Stimulated activated naive CD8-positive, alpha-beta T cell treated with anti-CD3 and anti-CD28 coated beads, Interleukin-15, Interleukin-2, amounts not matched to agents 100 U/mL and 50 U/mL, for 24 hours (primary cell): ENCODE measurements around the gene CCND1.
"Not testable (repeated sequence)": the region's sequence is repeated elsewhere in the genome, so short reads cannot be mapped to it uniquely, and the experiment has no call there.

Source experiments
- ATAC-seq: fragments of 150-1000 bp; cut with Tn5 transposase; one replicate; pipeline ENCODE4 v1.10.0; 2021
- DNase-seq: peaks from one replicate; pipeline ENCODE4 v3.0.0; 2021

Gene CCND1

DNA sequence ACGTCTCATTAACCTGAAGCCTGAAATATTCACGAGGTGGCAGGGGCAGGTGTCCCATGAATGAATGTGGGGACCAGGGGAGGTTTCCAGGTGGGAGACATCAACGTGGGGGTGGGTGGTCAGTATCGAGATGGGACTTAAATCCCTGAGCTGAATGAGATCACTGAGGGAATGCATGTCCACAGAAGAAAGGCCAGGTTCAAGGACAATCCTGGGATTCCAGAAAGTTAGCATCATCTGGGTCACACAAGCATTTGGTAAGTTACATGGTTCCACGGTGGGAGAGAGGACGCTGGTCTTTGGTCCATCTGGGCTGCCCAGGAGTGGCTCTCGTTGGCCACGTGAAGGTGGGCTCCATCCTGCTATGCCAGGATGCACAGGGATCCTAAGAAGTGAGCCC lies 22.7 kb upstream of the CCND1 start:
- DNase-seq (no peak), ATAC-seq (no peak)

DNA sequence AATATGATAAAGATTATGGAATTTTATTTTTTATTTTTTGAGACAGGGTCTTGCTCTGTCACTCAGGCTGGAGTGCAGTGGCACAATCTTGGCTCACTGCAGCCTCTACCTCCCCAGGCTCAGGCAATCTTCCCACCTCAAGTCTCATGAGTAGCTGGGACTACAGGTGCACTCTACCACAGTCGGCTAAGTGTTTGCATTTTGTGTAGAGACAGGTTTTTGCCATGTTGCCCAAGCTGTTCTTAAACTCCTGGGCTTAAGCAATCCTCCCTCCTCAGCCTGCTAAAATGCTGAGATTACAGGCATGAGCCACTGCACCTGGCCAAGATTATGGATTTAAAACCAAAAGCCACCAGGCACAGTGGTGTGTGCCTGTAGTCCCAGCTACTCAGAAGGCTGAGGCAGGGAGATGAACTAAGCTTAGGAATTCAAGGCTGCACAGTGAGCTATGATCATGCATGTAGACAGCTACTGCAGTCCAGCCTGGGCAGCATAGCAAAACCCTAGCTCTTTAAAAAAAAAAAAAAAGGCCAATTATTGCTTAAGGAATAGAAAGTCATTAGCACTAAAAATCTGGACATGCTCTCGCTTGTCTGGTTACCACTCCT lies 20.2 kb upstream of the CCND1 start:
- DNase-seq (no peak), ATAC-seq (no peak)

DNA sequence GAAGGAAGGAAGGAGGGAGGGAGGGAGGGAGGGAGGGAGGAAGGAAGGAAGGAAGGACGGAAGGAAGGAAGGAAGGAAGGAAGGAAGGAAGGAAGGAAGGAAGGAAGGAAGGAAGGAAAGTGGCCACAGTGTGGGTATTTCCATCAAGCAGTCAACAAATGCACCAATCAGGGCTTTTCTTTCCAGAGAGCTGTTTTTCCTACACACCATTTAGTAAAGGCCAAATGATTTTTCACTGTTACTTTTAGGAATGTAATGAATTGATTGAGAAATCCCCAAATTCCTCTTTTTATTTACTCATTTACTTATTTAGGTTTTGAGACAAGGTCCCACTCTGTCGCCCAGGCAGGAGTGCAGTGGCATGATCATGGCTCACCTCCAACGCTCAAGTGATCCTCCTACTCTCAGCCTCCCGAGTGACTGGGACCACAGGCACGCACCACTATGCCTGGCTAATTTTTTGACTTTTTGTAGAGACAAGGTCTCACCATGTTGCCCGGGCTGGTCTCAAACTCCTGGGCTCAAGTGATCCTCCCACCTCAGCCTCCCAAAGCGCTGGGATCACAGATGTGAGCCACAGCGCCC lies 18.8 kb upstream of the CCND1 start:
- ATAC-seq, DNase-seq: not testable (repeated sequence)

DNA sequence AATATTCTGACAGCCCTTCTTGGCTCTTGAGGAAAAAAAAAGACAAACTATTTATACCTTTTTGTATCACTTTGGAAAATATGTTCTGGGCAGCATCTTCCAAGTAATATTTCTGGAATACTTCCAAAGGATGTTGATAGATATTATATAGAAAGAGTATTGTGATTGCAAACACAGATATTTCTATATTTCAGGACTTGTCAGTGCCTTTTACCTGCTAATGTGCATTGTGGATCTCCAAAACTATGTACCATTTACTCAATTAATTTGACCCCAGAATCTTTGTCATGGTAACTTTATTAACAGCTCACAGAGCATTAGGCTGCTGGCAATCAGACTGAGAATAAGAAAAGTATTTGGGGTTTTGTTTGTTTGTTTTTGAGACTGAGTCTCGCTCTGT lies 16.7 kb upstream of the CCND1 start:
- no peak for DNase-seq
- ATAC-seq, result no peak

DNA sequence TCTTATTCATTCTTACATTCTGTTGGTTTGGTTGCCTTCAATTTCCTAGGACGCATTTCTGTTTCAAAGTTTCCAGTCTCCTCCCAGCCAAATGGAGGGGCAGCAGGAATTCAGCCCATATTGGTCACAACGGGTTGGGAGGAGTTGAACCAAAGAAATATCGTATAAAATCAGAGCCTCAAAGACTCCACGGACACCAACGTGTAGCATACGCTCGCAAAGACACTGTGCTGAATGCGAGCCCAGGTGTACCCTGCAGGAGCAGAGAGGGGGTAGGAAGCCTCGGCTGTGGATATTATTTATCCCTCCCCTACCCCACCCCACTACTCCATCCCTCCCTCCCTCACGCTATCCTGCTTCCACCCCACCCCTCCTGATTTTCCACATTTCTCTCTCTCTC lies 15.5 kb upstream of the CCND1 start:
- DNase-seq, result no peak

DNA sequence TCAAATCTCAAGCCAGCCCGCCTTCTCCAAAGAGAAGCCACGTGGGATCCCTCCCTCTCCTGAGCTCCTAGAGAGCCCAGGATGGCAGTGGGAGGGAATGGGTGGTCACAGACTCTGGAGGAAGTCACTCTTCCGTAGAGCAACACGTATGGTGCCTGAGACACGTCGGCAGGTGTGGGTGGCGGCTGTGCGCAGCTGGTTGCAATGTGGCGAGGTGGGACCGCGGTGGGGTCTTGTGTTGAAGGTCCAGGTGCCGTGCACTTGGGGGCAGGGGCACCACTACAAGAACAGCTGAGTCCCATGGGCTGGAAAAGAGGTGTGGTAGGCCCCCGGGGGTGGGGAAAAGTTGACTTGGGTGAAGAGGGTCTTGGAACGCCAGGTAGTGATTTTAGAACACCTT lies 13.4 kb upstream of the CCND1 start:
- DNase-seq (no peak), ATAC-seq (no peak)

More for the DNA sequence above, 15.5 kb upstream of the CCND1 start:
- no peak for ATAC-seq

DNA sequence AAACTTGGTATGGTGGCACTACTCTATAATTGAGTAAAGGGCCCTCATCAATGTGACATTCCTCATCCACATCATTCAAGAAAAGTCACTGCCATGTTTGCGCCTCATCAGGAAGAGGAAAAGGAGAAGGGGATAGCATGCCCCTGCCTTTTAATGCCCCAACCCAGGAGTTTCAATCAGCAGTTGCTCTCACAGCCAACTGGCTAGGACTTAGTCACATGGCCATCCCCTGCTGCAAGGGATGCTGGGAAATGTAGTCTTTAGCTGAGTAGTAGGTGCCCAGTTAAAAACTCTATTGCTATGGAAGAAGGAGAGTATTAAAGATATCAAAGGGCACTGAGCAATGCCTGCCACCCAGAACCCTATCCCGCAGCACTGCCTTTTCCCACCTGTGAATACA lies 10.9 kb upstream of the CCND1 start:
- ATAC-seq (no peak), DNase-seq (no peak)

DNA sequence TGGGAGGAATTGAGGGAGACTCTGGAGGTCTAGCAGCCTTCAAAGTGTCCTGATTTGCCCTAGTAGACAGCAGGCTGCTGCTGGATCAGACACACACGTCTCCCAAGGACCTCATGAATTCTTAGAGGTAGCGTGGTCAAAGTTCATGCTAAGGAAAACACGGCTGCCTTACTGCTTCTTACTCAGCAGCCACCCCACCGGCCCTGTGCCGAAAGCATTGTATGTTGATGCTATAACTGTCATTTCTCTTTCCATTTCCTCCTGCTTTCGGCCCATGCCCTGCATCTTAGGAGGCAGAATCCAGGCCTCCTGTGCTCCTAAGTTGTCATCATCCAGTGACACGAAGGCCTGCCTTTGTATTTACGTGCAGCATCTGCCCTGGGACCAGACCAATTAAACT lies 10.5 kb upstream of the CCND1 start:
- DNase-seq (no peak), ATAC-seq (no peak)

DNA sequence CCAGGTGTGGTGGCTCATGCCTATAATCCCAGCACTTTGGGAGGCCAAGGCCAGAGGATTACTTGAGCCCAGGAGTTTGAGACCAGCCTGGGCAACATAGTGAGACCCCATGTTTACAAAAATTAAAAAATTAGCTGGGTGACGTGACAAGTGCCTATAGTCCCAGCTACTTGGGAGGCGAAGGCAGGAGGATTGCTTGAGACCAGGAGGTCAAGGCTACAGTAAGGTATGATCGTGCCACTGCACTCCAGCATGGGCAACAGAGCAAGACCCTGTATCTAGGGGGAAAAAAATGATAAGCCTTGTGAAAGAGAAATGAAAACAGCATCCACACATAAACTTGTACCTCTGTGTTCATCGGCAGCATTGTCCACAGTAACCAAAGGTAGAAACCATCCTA lies 8.1 kb upstream of the CCND1 start:
- ATAC-seq (no peak), DNase-seq (no peak)

DNA sequence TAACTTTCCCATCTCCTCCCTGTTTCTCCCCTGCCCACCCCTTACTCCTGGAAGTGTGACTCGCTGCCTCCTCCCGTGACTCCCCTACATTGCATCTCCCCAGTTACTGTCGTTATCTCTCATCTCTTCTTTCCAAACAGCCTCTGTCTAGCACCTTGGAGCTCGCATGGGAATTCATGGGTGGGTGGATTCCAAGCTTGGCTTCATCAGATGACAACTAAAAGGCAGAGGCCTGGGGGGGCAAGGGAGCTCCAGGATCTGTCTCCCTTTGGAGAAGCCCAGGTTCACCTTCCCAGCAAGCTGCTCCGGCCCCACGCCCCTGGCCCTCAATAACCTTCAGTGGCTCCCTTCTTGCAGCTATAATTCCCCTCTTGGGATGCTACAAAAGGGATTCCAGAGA lies 6.9 kb upstream of the CCND1 start:
- DNase-seq (no peak), ATAC-seq (no peak)

DNA sequence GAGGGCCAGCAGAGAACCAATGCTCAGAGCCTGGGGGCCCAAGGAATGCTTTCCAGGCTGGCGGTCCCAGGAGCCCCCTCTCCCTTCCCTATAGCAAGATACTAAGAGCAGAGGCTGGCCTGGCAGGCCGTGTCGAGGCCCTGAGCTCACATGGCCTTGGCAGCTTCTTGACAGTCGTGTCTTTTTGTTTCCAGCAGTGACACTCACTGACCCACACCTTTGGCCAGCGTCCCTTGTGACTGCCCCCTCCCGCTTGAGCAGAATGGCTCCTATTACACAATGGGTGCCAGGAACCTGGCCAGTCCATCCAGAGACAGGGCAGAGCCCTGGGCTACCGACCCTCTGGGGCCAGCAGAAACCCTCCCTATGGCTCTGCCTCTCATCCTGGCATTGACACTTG lies 6.4 kb upstream of the CCND1 start:
- DNase-seq (no peak), ATAC-seq (no peak)

DNA sequence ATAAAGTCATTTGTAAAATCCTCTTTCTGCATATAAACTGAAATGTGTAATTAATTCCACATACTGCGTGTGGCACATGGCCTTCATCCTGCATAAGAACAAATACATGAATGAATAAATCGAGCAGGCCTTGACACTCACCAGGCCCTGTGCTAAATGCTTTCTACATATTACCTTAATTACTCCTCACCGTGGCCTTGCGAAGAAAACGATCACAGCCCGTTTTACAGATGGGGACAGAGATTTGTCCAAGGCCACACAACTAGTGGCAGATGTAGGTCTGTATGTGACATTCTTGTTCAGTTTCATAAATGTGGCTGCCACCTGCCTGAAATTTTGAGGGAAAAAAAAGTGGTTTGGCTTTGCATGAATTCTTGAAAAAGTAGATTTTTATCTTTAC lies 5.8 kb upstream of the CCND1 start:
- DNase-seq, result no peak
- no peak for ATAC-seq

DNA sequence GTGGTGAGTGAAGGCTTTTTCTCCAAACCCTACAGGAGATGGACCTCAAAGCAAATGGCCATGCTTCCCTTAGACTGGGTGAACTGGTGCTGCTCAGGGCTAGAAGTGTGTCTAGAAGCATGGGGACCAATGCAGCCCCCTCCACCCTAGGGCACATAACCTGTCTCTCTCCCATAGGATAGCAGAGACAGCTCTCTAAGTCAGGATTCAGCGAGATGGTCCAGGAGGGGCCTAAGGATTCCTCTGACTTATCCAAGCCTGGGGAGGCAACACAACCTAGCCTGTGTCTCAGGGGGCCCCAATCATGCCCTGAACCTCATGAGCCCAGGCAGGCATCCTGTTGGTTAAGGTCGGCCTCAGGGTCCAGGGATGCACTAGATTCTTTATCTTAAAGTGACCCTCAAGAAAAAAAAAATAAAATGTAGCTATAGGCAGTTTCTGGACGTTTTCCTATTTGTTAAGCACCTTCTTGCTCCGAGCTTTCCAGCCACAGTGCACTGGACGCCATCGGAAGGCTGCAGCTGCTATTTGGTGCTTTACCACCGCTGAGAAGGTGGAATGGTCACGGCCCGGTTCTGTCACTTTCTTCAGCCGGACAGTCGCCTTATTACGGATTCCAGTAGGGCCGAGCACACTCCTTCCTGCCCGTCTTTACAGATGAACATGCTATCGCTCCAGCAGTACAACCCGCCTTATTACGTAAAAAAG lies 5.0 kb upstream of the CCND1 start:
- DNase-seq (no peak), ATAC-seq (no peak)

DNA sequence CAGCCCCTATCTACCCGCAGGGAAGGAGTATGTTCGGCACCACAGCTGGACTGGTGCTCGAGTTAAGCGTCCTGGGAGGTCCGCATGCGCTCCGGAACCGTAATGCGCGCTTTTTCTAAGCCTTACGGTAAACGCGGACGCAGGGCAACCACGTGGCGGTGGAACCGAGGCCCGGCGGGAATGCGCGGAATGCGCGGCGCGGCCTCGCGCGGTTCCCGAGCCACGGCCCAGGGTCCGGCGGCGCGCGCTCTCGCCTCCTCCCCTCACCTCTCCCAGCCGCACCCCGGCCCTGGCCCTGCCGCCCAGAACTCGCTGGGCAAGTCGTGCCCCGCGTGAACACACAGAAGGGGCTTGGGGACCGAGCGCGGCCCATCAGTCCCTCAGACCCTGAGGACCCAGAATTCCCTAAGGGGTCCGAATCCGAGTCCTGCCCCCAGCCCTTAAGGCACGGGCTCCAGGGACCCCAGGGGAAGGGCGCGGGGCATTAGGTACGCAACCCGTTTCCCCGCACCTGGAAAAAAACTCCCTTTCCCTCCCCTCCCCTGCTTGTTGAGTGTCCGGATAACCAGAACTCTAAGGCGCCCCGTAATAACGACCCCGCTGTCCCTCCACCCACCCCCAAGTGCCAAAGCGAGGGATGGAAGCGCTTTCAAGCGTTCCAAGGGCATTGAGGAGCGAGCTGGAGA lies 4.3 kb upstream of the CCND1 start:
- ATAC-seq (no peak), DNase-seq (no peak)

DNA sequence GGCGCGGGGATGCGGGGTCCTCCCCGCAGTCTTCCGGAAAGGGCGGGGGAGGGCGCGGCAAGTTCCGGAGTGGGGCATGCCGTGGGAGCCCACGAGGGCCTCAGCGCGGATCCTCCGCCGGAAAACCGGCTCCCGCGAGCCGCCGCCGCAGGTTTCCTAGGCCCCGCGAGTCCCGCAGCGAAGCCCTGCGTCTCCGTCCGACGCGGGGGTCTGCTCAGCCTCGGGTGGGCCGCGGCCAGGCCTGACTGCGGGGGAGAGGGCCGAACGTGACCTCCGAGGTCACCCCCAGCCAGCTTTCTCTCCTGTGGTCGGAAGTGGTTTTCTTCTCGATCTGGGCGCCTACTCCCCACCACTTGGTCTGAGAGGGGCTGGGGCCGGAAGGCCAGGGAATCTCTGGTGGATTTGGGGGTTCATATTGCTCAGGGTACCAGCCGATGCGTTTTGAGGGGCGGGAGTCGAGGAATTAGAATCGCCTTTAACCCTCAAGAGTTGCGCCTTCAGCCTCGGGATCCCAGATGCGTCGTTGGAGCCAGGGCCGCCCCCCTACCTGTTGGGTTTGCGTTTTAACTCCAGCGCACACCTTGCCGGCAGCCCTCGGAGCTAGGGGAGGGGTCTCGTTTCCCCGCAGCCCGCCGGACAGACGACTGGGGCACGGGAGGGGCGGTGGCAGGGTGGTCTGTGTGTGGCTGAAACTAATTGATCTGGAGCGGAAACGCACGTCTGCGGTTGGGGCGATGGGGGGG lies 3.6 kb upstream of the CCND1 start:
- no peak for ATAC-seq
- DNase-seq, result no peak

DNA sequence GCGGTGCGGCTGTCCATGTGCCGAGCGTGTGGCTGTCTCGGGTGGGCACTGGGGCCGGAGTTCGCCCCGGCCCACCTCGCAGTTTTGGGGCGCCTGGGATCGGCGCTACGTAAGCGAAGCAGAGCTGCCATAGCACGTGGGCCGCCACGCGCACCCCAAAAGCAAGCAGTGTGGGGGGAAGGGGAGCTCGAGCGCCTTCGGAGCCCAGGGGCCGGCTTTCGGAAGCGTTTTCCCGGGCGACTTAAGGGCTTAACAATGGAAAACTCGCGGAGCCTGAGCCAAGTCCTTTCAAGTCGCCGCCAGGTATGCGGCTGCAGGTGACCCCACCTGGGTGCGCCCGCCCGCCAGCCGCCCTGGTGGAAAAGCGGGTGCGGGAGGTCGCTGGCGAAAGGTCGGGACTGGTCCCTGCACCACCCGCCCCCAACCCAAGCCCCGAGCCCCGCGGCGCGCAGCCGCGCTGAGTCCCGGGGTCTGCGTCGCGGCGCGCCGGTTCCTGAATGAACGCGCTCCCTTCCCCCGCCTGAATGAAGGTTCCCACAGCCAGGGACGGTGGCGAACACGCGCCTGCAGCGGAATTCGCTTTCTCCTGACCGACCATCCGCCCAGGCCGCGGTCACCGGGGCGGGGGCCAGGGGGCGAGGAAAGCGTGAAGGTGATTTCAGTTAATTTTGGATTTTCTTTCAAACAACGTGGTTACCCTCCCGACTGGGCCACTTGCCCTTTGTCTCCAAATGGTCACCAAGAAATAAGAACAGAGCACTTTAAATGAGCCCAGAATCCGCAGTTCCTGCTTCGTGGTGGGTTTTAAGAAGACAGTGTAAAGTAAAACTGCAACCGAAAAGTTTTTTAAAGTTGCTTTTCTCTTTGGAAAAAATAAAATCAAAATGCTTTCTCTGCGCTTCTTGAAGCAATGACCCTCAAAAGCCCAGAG lies 2.8 kb upstream of the CCND1 start:
- DNase-seq (no peak), ATAC-seq (no peak)

DNA sequence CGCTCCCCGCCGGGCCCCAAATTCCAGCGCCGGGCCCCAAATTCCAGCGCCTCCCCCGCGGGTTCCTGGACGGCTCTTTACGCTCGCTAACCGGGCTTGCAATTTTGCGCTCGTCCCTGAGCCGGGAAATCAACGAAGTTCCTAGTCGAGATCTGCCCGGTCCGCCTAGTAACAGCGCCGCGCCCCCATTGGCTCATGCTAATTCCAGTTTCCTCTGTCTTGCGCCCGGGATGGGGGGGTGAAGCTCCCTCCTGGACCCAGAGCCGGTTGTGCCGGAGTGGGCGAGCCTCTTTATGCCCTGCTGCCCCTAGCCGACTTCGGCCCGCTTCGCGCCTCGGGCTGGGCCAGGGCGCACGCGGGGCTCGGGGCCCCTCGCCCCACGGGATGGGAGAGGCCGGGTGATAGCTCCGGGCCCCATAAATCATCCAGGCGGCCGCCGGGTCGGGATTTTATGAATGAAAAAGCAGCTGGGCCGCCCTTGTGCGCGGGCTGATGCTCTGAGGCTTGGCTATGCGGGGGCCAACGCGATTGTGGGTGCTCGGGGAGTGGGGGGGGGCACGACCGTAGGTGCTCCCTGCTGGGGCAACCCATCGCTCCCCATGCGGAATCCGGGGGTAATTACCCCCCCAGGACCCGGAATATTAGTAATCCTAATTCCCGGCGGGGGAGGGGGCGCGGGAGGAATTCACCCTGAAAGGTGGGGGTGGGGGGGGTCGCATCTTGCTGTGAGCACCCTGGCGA lies 1.8 kb upstream of the CCND1 start:
- DNase-seq, result peak; percentile 37
- no peak for ATAC-seq

DNA sequence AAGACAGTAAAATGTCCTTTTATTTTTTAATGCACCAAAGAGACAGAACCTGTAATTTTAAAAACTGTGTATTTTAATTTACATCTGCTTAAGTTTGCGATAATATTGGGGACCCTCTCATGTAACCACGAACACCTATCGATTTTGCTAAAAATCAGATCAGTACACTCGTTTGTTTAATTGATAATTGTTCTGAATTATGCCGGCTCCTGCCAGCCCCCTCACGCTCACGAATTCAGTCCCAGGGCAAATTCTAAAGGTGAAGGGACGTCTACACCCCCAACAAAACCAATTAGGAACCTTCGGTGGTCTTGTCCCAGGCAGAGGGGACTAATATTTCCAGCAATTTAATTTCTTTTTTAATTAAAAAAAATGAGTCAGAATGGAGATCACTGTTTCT lies 1.1 kb upstream of the CCND1 start:
- ATAC-seq, result no peak
- no peak for DNase-seq

DNA sequence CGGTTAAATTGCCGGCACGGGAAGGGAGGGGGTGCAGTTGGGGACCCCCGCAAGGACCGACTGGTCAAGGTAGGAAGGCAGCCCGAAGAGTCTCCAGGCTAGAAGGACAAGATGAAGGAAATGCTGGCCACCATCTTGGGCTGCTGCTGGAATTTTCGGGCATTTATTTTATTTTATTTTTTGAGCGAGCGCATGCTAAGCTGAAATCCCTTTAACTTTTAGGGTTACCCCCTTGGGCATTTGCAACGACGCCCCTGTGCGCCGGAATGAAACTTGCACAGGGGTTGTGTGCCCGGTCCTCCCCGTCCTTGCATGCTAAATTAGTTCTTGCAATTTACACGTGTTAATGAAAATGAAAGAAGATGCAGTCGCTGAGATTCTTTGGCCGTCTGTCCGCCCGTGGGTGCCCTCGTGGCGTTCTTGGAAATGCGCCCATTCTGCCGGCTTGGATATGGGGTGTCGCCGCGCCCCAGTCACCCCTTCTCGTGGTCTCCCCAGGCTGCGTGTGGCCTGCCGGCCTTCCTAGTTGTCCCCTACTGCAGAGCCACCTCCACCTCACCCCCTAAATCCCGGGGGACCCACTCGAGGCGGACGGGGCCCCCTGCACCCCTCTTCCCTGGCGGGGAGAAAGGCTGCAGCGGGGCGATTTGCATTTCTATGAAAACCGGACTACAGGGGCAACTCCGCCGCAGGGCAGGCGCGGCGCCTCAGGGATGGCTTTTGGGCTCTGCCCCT lies 529 bp upstream of the CCND1 start:
- DNase-seq (no peak), ATAC-seq (no peak)
